Peyer's patch (tissue), 4 donors: ENCODE results near the gene PXDC1. TPM values are rescaled to one million over a fixed set of nuclear protein-coding genes. Genes with fewer than 3 reads are reported as not detected.
A peak's percentile ranks its signal among the peaks of the same experiment; 100 is the strongest.

Experiments
- DNase-seq, 3 donors: peaks; one replicate each; pipeline ENCODE4 v3.0.0-alpha.2; 2017 to 2019
- H3K27ac ChIP-seq, 4 donors: fragments of 200-600 bp; sonication (generic); one replicate each; pipeline ENCODE4 v1.5.1; 2016 to 2019
- H3K27me3 ChIP-seq, 2 donors: fragments of 200-600 bp; sonication (generic); one replicate each; pipeline ENCODE4 v1.5.1; 2019
- H3K36me3 ChIP-seq, 3 donors: fragments of 200-600 bp; sonication (generic); one replicate each; pipeline ENCODE4 v1.5.1; 2016 to 2019
- H3K4me1 ChIP-seq, 4 donors: fragments of 200-600 bp; sonication (generic); one replicate each; pipeline ENCODE4 v1.5.1; 2016 to 2019
- H3K4me3 ChIP-seq, 4 donors: fragments of 200-600 bp; sonication (generic); 1 replicate in 3 of 4; 2 replicates in 1 of 4; pipeline ENCODE4 v1.5.1; 2016 to 2019; ENCODE audit warnings: mild to moderate bottlenecking in 1 of 4
- H3K9me3 ChIP-seq, 4 donors: fragments of 200-600 bp; sonication (generic); one replicate each; pipeline ENCODE4 v1.5.1; 2016 to 2019; ENCODE audit warnings: mild to moderate bottlenecking in 1 of 4
- CTCF ChIP-seq, 6 experiments: fragments of 450-650 bp in 4 of 6; fragments of 200-600 bp in 2 of 6; sonication (generic) in 1 of 6; IDR thresholded peaks; one replicate each; pipeline ENCODE4 v1.5.1; 2017 to 2019; ENCODE audit warnings: antibody characterized with exemption in 6 of 6, mild to moderate bottlenecking in 3 of 6, moderate library complexity in 1 of 6
- POLR2A ChIP-seq, 2 donors: fragments of 450-650 bp; IDR thresholded peaks; one replicate each; pipeline ENCODE4 v1.5.1; 2017; ENCODE audit warnings: antibody characterized with exemption in 2 of 2, mild to moderate bottlenecking in 2 of 2, moderate library complexity in 2 of 2
- total RNA-seq, 4 donors: library from RNA; depleted of rRNA; stranded (reverse); fragments of >200 nt; gene quantifications; one replicate each; pipeline ENCODE4 v1.1.0, GENCODE V29; 2016

Gene PXDC1, protein sequence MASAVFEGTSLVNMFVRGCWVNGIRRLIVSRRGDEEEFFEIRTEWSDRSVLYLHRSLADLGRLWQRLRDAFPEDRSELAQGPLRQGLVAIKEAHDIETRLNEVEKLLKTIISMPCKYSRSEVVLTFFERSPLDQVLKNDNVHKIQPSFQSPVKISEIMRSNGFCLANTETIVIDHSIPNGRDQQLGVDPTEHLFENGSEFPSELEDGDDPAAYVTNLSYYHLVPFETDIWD
- total RNA-seq: 10 to 100 TPM; 35.5 to 69.4 (median 61.1) TPM

- H3K9me3 ChIP-seq: no peaks in the 10 kb centered on the region
- H3K4me3 ChIP-seq: peak within 1 kb of the TSS; percentile 58 to 85 (median 77)
- TF ChIP-seq POLR2A (IDR thresholded peaks at IDR 0.05) (peak in 1 of 2 donors; percentile 70), CTCF (IDR thresholded peaks at IDR 0.05) (no peak)
- DNase-seq: peak in 1 of 3 donors; percentile 57
- H3K27ac ChIP-seq: peak within 1 kb of the TSS; percentile 90 to 96 (median 94)
- H3K36me3 ChIP-seq: no peaks in the 10 kb centered on the region
- H3K4me1 ChIP-seq: peaks cover 0 to 28% (median 24%) of the 10 kb centered on the region in 4 donors
- H3K27me3 ChIP-seq: no peaks in the 10 kb centered on the region
These were observed at the start of gene PXDC1 for GRCh38 chr6:3751077-3751729. TSS of gene PXDC1 (minus strand) at chr6:3751713. CDS start at chr6:3751531, 182 bp downstream.

GRCh38 chr6:3800850-3801591 is 49.5 kb upstream of the PXDC1 start:
- Histone ChIP-seq H3K4me1 (no peaks in the 10 kb centered on the region), H3K27me3 (no peaks in the 10 kb centered on the region), H3K36me3 (no peaks in the 10 kb centered on the region), H3K9me3 (no peaks in the 10 kb centered on the region), H3K27ac (no peak overlapping the region), H3K4me3 (no peak overlapping the region)
- DNase-seq: peak in 1 of 3 donors; percentile 7
- TF ChIP-seq CTCF (IDR thresholded peaks at IDR 0.05) (no peak), POLR2A (IDR thresholded peaks at IDR 0.05) (no peak)

GRCh38 chr6:3799719-3800118 is 48.2 kb upstream of the PXDC1 start:
- Histone ChIP-seq H3K4me3 (no peak overlapping the region), H3K36me3 (no peaks in the 10 kb centered on the region), H3K27ac (no peak overlapping the region), H3K4me1 (no peaks in the 10 kb centered on the region), H3K27me3 (no peaks in the 10 kb centered on the region), H3K9me3 (no peaks in the 10 kb centered on the region)
- peak in 1 of 3 donors; percentile 38 for DNase-seq
- TF ChIP-seq CTCF (IDR thresholded peaks at IDR 0.05) (no peak), POLR2A (IDR thresholded peaks at IDR 0.05) (no peak)

DNA sequence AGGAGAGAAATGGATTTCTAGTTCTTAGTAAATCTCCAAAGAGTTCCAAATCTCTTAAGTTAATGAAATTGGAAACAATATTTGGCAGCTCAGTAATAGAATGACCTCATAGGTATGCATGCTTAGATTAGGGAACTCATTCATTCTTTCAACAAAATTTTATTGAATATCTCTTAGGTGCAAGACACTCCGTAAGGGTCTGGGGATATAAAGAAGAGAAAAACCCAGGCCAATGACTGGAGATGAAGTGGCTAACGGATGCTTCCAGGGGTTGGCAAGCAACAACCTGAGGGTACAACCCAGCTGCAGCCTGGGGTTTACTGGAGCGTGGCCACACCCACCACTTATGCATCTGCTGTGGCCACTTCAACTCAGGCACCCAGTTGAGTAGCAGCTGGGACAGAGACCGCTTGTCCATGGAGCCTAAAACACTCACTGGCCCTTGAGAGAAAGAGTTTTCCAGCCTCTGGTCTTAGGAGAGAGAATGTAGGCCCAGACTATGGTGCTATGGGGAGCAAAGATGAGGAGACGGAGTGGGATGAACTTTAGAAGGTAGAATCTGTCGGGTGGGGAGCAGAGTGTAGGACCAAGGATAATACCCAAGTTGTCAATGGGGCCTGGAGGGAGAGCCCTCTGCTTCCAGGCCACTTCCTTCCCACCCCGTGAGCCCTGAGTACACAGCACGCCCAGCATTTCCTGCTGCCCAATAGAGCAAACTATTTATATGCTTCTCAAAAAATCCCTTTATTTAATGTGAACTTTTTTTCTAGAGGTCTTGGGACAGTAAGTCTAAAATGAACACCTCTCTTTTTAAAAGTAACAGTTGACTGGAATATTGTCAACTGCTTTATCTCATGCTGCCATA is 46.8 kb upstream of the PXDC1 start:
- Histone ChIP-seq H3K4me3 (no peak overlapping the region), H3K27me3 (no peaks in the 10 kb centered on the region), H3K27ac (no peak overlapping the region), H3K4me1 (no peaks in the 10 kb centered on the region), H3K36me3 (no peaks in the 10 kb centered on the region), H3K9me3 (no peaks in the 10 kb centered on the region)
- peak in 2 of 3 donors; percentile 38 to 49 for DNase-seq
- TF ChIP-seq CTCF (IDR thresholded peaks at IDR 0.05): no peak
- TF ChIP-seq POLR2A (IDR thresholded peaks at IDR 0.05): no peak
